Measurements from ENCODE around the gene MAP2K1.

GRCh38 chr15:66484539-66485112 lies 97.9 kb downstream of the MAP2K1 start:
- TF ChIP-seq CTCF (IDR thresholded peaks at IDR 0.05; ENCODE audit: low read depth, low read length) (no peak), POLR2A (IDR thresholded peaks at IDR 0.05; ENCODE audit: extremely low read depth, insufficient read length) (no peak), MAX (IDR thresholded peaks at IDR 0.05; ENCODE audit: low read depth, low read length) (no peak), MYC (IDR thresholded peaks at IDR 0.05; ENCODE audit: low read depth, low read length) (no peak)

Data from NB4 (cell line).